ENCODE data around the gene MTERF1. TPM values are rescaled to one million over a fixed set of nuclear protein-coding genes. Genes with fewer than 3 reads are reported as not detected.
"Not testable (repeated sequence)": the region's sequence is repeated elsewhere in the genome, so short reads cannot be mapped to it uniquely, and the experiment has no call there.

Gene MTERF1
- total and polyA plus RNA-seq, 12 donors = 4.0 to 19.1 (median 9.5) TPM

DNA sequence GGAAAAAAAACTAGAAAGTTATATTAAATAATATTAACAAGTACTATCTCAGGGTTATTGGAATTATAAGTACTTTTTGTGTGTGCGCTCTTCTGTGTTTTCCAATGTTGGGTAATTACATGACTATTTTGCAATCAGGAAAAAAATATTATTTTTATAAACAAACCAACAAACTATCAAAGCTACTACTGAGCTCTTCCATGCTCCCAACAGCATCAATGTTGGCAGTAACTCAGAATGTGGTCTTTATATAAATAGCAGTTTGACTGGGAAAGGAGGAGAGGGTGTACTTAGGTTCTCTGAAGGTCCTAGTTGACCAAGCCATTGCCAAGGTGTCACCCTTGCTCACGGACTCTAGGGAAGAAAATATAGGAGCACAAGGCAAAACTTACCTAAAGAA, 15.0 kb downstream of the MTERF1 start:
- DNase-seq = no peak
- Histone ChIP-seq H3K9me3 (replicated peaks in 1 of 3) (no peaks in the 10 kb centered on the region), H3K4me1 (replicated peaks in 1 of 2) (no peaks in the 10 kb centered on the region), H3K27me3 (no peaks in the 10 kb centered on the region), H3K27ac (no peak overlapping the region), H3K36me3 (replicated peaks in 1 of 2) (no peaks in the 10 kb centered on the region), H3K4me3 (no peak overlapping the region)
- intact Hi-C loops (cut with DNase I) = no loop called here
- TF ChIP-seq, protein P1, sequence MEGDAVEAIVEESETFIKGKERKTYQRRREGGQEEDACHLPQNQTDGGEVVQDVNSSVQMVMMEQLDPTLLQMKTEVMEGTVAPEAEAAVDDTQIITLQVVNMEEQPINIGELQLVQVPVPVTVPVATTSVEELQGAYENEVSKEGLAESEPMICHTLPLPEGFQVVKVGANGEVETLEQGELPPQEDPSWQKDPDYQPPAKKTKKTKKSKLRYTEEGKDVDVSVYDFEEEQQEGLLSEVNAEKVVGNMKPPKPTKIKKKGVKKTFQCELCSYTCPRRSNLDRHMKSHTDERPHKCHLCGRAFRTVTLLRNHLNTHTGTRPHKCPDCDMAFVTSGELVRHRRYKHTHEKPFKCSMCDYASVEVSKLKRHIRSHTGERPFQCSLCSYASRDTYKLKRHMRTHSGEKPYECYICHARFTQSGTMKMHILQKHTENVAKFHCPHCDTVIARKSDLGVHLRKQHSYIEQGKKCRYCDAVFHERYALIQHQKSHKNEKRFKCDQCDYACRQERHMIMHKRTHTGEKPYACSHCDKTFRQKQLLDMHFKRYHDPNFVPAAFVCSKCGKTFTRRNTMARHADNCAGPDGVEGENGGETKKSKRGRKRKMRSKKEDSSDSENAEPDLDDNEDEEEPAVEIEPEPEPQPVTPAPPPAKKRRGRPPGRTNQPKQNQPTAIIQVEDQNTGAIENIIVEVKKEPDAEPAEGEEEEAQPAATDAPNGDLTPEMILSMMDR (IDR thresholded peaks at IDR 0.05) = no peak
- no peak for TF ChIP-seq POLR2A (IDR thresholded peaks at IDR 0.05)
- WGBS, 4 donors = 90 to 98% (median 93%) methylated on average over 2 of the region's 2 CpGs

DNA sequence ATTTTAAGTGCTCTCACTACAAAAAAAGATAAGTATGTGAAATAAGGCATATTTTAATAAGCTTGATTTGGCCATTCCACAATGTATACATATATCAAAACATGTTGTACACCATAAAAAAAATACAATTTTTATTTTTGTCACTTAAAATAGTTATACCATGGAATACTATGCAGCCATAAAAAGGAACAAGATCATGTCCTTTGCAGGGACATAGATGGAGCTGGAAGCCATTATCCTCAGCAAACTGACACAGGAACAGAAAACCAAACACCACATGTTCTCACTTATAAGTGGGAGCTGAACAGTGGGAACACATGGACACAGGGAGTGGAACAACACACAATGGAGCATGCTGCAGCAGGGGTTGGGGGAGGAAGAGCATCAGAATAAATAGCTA, 15.9 kb downstream of the MTERF1 start:
- intact Hi-C loops (cut with DNase I); H3K27me3 ChIP-seq; H3K9me3 ChIP-seq (replicated peaks in 1 of 3); H3K27ac ChIP-seq; H3K4me3 ChIP-seq; H3K4me1 ChIP-seq (replicated peaks in 1 of 2); DNase-seq; H3K36me3 ChIP-seq (replicated peaks in 1 of 2): not testable (repeated sequence)

DNA sequence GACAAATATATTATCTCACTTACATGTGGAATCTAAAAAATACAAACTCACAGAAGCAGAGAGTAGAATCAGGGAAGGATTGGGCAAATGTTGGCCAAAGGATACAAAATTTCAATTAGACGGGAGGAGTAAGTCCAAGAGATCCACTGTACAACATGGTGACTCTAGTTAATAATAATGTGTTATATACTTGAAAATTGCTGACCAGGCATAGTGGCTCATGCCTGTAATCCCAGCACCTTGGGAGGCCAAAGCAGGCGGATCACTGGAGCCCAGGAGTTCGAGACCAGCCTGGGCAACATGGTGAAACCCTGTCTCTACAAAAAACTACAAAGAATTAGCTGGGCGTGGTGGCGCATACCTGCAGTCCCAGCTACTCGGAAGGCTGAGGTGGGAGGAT, 16.4 kb downstream of the MTERF1 start:
- Histone ChIP-seq H3K4me3 (no peak overlapping the region), H3K36me3 (replicated peaks in 1 of 2) (no peaks in the 10 kb centered on the region), H3K4me1 (replicated peaks in 1 of 2) (no peaks in the 10 kb centered on the region), H3K27ac (no peak overlapping the region), H3K27me3 (no peaks in the 10 kb centered on the region), H3K9me3 (replicated peaks in 1 of 3) (no peaks in the 10 kb centered on the region)
- no peak for DNase-seq
- WGBS, 4 donors = 95 to 98% (median 96%) methylated on average over 6 of the region's 6 CpGs
- intact Hi-C loops (cut with DNase I) = no loop called here
- TF ChIP-seq, protein P1 (IDR thresholded peaks at IDR 0.05) = no peak
- no peak for TF ChIP-seq POLR2A (IDR thresholded peaks at IDR 0.05)

DNA sequence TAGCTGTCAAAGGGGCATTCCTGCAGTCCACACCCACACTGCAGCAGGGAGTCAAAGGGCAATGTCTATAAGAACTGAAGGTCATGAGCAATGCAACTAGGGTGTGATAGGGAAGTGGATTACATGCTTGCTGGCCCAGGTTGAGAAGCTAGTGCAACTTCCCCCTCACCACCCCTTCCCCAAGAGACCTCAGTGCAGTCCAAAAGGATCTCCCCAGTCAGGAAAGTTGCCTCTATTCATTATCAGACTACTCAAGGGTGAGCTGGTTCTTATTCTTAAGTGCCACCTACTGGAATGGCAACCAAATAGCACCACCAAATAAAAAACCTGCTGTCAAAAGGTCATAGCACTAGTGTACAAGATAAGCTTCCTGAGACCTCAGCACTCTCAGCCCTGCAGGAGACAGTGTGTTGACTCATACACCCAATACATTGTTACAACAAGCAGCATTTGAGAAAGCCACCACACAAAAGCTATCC, 28.2 kb downstream of the MTERF1 start:
- Histone ChIP-seq H3K4me1 (replicated peaks in 1 of 2) (no peaks in the 10 kb centered on the region), H3K27me3 (no peaks in the 10 kb centered on the region), H3K9me3 (replicated peaks in 1 of 3) (peaks cover 0 to under 1% (median 0%) of the 10 kb centered on the region in 3 donors), H3K4me3 (no peak overlapping the region), H3K27ac (no peak overlapping the region), H3K36me3 (replicated peaks in 1 of 2) (no peaks in the 10 kb centered on the region)
- DNase-seq = no peak
- TF ChIP-seq POLR2A (IDR thresholded peaks at IDR 0.05) = no peak
- TF ChIP-seq, protein P1 (IDR thresholded peaks at IDR 0.05) = no peak
- intact Hi-C loops (cut with DNase I) = no loop called here

DNA sequence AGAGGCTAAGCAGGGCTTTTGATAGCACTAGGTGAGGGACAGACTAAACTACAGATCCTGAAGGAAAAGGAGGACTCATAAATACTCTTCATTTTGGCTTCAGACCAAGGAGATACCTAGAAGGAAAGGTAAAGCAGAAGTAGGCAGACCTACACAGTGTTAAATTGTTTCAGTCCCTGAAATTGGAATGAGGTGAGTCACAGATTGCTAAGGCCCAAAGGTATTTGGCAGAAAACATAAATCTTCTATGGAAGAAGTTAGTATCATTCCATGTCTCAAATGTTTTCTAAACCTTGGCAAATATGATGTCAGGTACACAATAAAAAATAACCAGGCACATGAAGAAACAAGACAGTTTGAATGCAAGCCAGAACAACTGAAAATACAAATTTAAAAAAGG, 30.0 kb downstream of the MTERF1 start:
- DNase-seq = no peak
- intact Hi-C loops (cut with DNase I) = no loop called here
- H3K4me3 ChIP-seq = no peak overlapping the region
- H3K36me3 ChIP-seq (replicated peaks in 1 of 2) = no peaks in the 10 kb centered on the region
- no peak for TF ChIP-seq POLR2A (IDR thresholded peaks at IDR 0.05)
- TF ChIP-seq, protein P1 (IDR thresholded peaks at IDR 0.05) = no peak
- no peak overlapping the region for H3K27ac ChIP-seq
- H3K9me3 ChIP-seq (replicated peaks in 1 of 3) = no peaks in the 10 kb centered on the region
- H3K4me1 ChIP-seq (replicated peaks in 1 of 2) = no peaks in the 10 kb centered on the region
- H3K27me3 ChIP-seq = no peaks in the 10 kb centered on the region
